Iris pigment epithelial cell (primary cell): ENCODE data around the gene IL1RN.

Experiments
- DNase-seq: peaks from one replicate; pipeline ENCODE4 v3.0.0-alpha.2; 2011; ENCODE audit warnings: low read depth

The IL1RN gene

GRCh38 chr2:113175042-113175628 lies 47.7 kb downstream of the IL1RN start:
- no peak for DNase-seq

GRCh38 chr2:113175736-113176695 lies 48.6 kb downstream of the IL1RN start:
- no peak for DNase-seq

GRCh38 chr2:113176696-113177355 lies 49.4 kb downstream of the IL1RN start:
- DNase-seq: no peak

- DNase-seq: no peak
Observed at GRCh38 chr2:113178069-113178746, 50.8 kb downstream of the IL1RN start.

- no peak for DNase-seq
Observed at GRCh38 chr2:113178891-113179290, 51.5 kb downstream of the IL1RN start.

GRCh38 chr2:113179446-113180045 lies 52.1 kb downstream of the IL1RN start:
- no peak for DNase-seq

GRCh38 chr2:113180131-113180946 lies 52.9 kb downstream of the IL1RN start:
- no peak for DNase-seq

GRCh38 chr2:113181258-113182051 lies 54.1 kb downstream of the IL1RN start:
- DNase-seq: no peak

- DNase-seq: no peak
Observed at GRCh38 chr2:113182471-113183260, 55.3 kb downstream of the IL1RN start.

- DNase-seq: no peak
Observed at GRCh38 chr2:113183264-113183663, 55.9 kb downstream of the IL1RN start.
